Loucy (cell line): ENCODE results near the gene TMEM248.

Experiments used
- H2AFZ ChIP-seq: fragments of 200-600 bp; sonication (generic); 2 replicates; pipeline ENCODE4 v1.6.0; 2016; ENCODE audit warnings: antibody characterized with exemption, mild to moderate bottlenecking, low read length, moderate library complexity
- H3F3A ChIP-seq: fragments of 200-600 bp; 2 replicates; pipeline ENCODE4 v1.6.0; 2016; ENCODE audit warnings: antibody characterized with exemption, low read depth, mild to moderate bottlenecking
- H3K27me3 ChIP-seq: fragments of 200-600 bp; sonication (generic); 2 replicates; pipeline ENCODE4 v1.6.1; 2014; ENCODE audit warnings: low read length, mild to moderate bottlenecking; ENCODE audit not compliant: insufficient read depth, poor library complexity, severe bottlenecking
- H3K36me3 ChIP-seq: fragments of 200-600 bp; sonication (generic); 2 replicates; pipeline ENCODE4 v1.6.1; 2016; ENCODE audit warnings: low read length; ENCODE audit not compliant: insufficient read depth
- H3K4me1 ChIP-seq: fragments of 200-600 bp; sonication (generic); 2 replicates; pipeline ENCODE4 v1.5.1; 2014; ENCODE audit warnings: low read length, mild to moderate bottlenecking; ENCODE audit not compliant: insufficient read depth, poor library complexity, severe bottlenecking
- H3K4me2 ChIP-seq: fragments of 200-600 bp; sonication (generic); 2 replicates; pipeline ENCODE4 v1.6.0; 2014; ENCODE audit warnings: antibody characterized with exemption, low read length, low read depth, mild to moderate bottlenecking; ENCODE audit not compliant: poor library complexity, severe bottlenecking
- H3K4me3 ChIP-seq: fragments of 200-600 bp; sonication (generic); 2 replicates; pipeline ENCODE4 v1.5.1; 2014; ENCODE audit warnings: low read length, mild to moderate bottlenecking, mixed read lengths; ENCODE audit not compliant: poor library complexity, severe bottlenecking
- H3K79me2 ChIP-seq: fragments of 200-600 bp; sonication (generic); 2 replicates; pipeline ENCODE4 v1.6.1; 2014; ENCODE audit warnings: low read length; ENCODE audit not compliant: insufficient read depth
- H3K9ac ChIP-seq: fragments of 200-600 bp; sonication (generic); 2 replicates; pipeline ENCODE4 v1.6.0; 2014; ENCODE audit warnings: mild to moderate bottlenecking, low read depth, low read length, moderate library complexity; ENCODE audit not compliant: poor library complexity, severe bottlenecking
- H3K9me2 ChIP-seq: fragments of 200-600 bp; sonication (generic); replicated peaks from 2 replicates; pipeline ENCODE4 v1.6.1; 2016; ENCODE audit warnings: low read depth, low read length, mixed read lengths
- H3K9me3 ChIP-seq: fragments of 200-600 bp; sonication (generic); 2 replicates; pipeline ENCODE4 v1.6.1; 2014; ENCODE audit warnings: mild to moderate bottlenecking, antibody characterized with exemption, low read length, low read depth; ENCODE audit not compliant: insufficient read depth
- H4K20me1 ChIP-seq: fragments of 200-600 bp; sonication (generic); 2 replicates; pipeline ENCODE4 v1.6.0; 2014; ENCODE audit warnings: antibody characterized with exemption, low read length, mild to moderate bottlenecking; ENCODE audit not compliant: insufficient read depth, poor library complexity, severe bottlenecking
- CTCF ChIP-seq: fragments of 200-600 bp; sonication (generic); conservative IDR thresholded peaks from 2 replicates; pipeline ENCODE4 v1.5.1; 2014; ENCODE audit warnings: mild to moderate bottlenecking, antibody characterized with exemption, low read length
- EZH2phosphoT487 ChIP-seq: fragments of 200-600 bp; IDR thresholded peaks from 2 replicates; pipeline ENCODE4 v1.6.1; 2018; ENCODE audit warnings: antibody characterized with exemption, mild to moderate bottlenecking, moderate library complexity, borderline replicate concordance

TMEM248 gene

GRCh38 chr7:66899552-66900280, 21.3 kb upstream of the TMEM248 start:
- no peaks in the 10 kb centered on the region for H3K9me2 ChIP-seq
- no peaks in the 10 kb centered on the region for H3K9me3 ChIP-seq
- no peaks in the 10 kb centered on the region for H3K36me3 ChIP-seq
- H3K9ac ChIP-seq: no peak overlapping the region
- H3K4me3 ChIP-seq: no peak overlapping the region
- TF ChIP-seq EZH2phosphoT487 (no peak), CTCF (no peak)
- H4K20me1 ChIP-seq: no peaks in the 10 kb centered on the region
- no peaks in the 10 kb centered on the region for H3K27me3 ChIP-seq
- H2AFZ ChIP-seq: no peak overlapping the region
- H3K79me2 ChIP-seq: no peaks in the 10 kb centered on the region
- no peak overlapping the region for H3K4me2 ChIP-seq
- H3F3A ChIP-seq: no peaks in the 10 kb centered on the region
- H3K4me1 ChIP-seq: no peaks in the 10 kb centered on the region

- TF ChIP-seq CTCF (no peak), EZH2phosphoT487 (no peak)
- H4K20me1 ChIP-seq: no peaks in the 10 kb centered on the region
- H3K36me3 ChIP-seq: no peaks in the 10 kb centered on the region
These were observed 18.8 kb upstream of the TMEM248 start for GRCh38 chr7:66901941-66902843.

GRCh38 chr7:66902844-66903180, 18.2 kb upstream of the TMEM248 start:
- Histone ChIP-seq H3K4me2 (no peak overlapping the region), H4K20me1 (no peaks in the 10 kb centered on the region), H3K36me3 (no peaks in the 10 kb centered on the region), H3K9me3 (no peaks in the 10 kb centered on the region), H3K27me3 (no peaks in the 10 kb centered on the region), H3K9me2 (no peaks in the 10 kb centered on the region), H3K79me2 (no peaks in the 10 kb centered on the region), H3K9ac (no peak overlapping the region), H3K4me3 (no peak overlapping the region), H2AFZ (no peak overlapping the region), H3F3A (no peaks in the 10 kb centered on the region), H3K4me1 (no peaks in the 10 kb centered on the region)
- TF ChIP-seq CTCF: no peak
- TF ChIP-seq EZH2phosphoT487: no peak

More at GRCh38 chr7:66901941-66902843, 18.8 kb upstream of the TMEM248 start:
- H3K9ac ChIP-seq: no peak overlapping the region
- no peaks in the 10 kb centered on the region for H3K4me1 ChIP-seq
- no peak overlapping the region for H2AFZ ChIP-seq
- H3K4me3 ChIP-seq: no peak overlapping the region
- H3K4me2 ChIP-seq: no peak overlapping the region
- no peaks in the 10 kb centered on the region for H3K79me2 ChIP-seq
- H3K27me3 ChIP-seq: no peaks in the 10 kb centered on the region
- no peaks in the 10 kb centered on the region for H3K9me3 ChIP-seq
- H3F3A ChIP-seq: no peaks in the 10 kb centered on the region
- H3K9me2 ChIP-seq: no peaks in the 10 kb centered on the region
